ENCODE measurements around the gene DZIP1.

The DZIP1 gene

DNA sequence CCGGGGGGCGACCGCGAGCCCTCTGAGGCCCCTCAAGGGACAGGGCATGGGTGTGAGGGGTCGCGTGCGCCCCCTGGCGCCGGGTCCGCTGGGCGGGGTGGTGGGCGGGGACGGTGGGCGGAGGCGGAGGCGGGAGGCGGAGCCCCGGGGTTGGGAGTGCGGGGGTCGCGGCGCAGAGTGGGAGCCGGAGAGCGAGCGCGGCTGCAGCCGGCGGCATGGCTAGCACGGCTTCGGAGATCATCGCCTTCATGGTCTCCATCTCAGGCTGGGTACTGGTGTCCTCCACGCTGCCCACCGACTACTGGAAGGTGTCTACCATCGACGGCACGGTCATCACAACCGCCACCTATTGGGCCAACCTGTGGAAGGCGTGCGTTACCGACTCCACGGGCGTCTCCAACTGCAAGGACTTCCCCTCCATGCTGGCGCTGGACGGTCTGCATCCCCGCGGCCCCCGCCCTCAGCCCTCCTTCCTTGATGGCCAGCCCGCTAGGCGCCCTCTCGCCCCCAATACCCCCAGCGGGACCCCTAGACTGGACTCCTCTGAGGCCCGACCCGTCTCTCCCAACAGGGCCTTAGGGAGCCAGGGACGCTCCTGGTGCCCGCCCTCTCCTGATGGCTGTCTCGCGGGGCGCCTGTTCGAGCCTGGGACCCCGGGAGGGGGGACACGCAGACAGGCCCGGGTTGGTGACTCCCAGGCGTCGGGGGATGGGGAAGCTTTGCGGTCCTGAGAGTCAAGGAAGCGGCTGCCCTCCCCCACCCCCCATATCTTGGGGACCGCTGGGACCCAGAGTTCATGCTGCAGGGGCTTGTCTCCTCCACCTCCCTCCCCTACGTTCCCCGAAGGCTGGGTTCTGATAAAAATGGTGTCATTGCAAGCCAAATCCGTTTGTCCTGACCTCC is 91.7 kb downstream of the DZIP1 start, which contains the start of gene CLDN10:
Gene CLDN10, plus strand, starts transcription at position 182 of the 903 bp plus-strand sequence. Its CDS starts 34 bp downstream, at position 216.
- no peak within 1 kb of the TSS for H2AFZ ChIP-seq (ENCODE audit: low read length)
- no peaks in the 10 kb centered on the region for H3K27me3 ChIP-seq (ENCODE audit: insufficient read depth, low read length)
- H3K4me3 ChIP-seq (ENCODE audit: low read depth, low read length, poor library complexity, severe bottlenecking): no peak within 1 kb of the TSS
- H3F3A ChIP-seq (ENCODE audit: insufficient read depth, low read length): no peaks in the 10 kb centered on the region
- 0 out of 2 replicates have a peak, but pooled peaks cover 3% of the 10 kb centered on the region for H3K9me3 ChIP-seq (ENCODE audit: low read length)
- H3K27ac ChIP-seq (ENCODE audit: low read depth, low read length, poor library complexity, severe bottlenecking): no peak within 1 kb of the TSS
- H3K79me2 ChIP-seq (ENCODE audit: insufficient read depth, low read length): no peaks in the 10 kb centered on the region
- H3K4me2 ChIP-seq (ENCODE audit: low read length): no peak within 1 kb of the TSS
- no peaks in the 10 kb centered on the region for H3K36me3 ChIP-seq (ENCODE audit: insufficient read depth, low read length)
- TF ChIP-seq, protein P1, sequence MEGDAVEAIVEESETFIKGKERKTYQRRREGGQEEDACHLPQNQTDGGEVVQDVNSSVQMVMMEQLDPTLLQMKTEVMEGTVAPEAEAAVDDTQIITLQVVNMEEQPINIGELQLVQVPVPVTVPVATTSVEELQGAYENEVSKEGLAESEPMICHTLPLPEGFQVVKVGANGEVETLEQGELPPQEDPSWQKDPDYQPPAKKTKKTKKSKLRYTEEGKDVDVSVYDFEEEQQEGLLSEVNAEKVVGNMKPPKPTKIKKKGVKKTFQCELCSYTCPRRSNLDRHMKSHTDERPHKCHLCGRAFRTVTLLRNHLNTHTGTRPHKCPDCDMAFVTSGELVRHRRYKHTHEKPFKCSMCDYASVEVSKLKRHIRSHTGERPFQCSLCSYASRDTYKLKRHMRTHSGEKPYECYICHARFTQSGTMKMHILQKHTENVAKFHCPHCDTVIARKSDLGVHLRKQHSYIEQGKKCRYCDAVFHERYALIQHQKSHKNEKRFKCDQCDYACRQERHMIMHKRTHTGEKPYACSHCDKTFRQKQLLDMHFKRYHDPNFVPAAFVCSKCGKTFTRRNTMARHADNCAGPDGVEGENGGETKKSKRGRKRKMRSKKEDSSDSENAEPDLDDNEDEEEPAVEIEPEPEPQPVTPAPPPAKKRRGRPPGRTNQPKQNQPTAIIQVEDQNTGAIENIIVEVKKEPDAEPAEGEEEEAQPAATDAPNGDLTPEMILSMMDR (IDR thresholded peaks at IDR 0.05; ENCODE audit: low read length): no peak
- H4K20me1 ChIP-seq (ENCODE audit: insufficient read depth, low read length): no peaks in the 10 kb centered on the region
- H3K9me2 ChIP-seq (ENCODE audit: low read depth, low read length): no peaks in the 10 kb centered on the region
- no peak within 1 kb of the TSS for H3K9ac ChIP-seq (ENCODE audit: low read length)
- no peaks in the 10 kb centered on the region for H3K4me1 ChIP-seq (ENCODE audit: insufficient read depth, low read length, severe bottlenecking)

DNA sequence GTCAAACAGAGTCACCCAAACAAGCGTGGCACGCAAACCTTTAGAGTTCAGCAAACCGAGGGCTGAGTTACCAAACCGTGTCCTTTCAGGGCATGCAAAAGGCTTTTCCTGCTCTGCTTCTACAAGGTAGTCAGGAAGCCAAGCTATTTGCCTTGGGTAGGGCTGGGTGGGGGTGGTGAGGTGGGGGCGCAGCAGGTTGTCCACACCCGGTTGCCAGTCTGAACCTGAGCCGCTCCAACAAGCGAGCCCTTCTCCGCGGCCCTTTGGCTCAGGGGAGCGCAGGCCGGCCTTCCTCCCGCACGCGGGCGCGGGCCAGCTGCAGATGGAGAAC is 92.3 kb downstream of the DZIP1 start:
- Histone ChIP-seq H3K4me2 (ENCODE audit: low read length) (no peak overlapping the region), H4K20me1 (ENCODE audit: insufficient read depth, low read length) (no peaks in the 10 kb centered on the region), H3K27me3 (ENCODE audit: insufficient read depth, low read length) (no peaks in the 10 kb centered on the region), H2AFZ (ENCODE audit: low read length) (no peak overlapping the region), H3K79me2 (ENCODE audit: insufficient read depth, low read length) (no peaks in the 10 kb centered on the region), H3K27ac (ENCODE audit: low read depth, low read length, poor library complexity, severe bottlenecking) (no peak overlapping the region), H3K9me3 (ENCODE audit: low read length) (0 out of 2 replicates have a peak, but pooled peaks cover 3% of the 10 kb centered on the region), H3K4me1 (ENCODE audit: insufficient read depth, low read length, severe bottlenecking) (no peaks in the 10 kb centered on the region), H3K9ac (ENCODE audit: low read length) (no peak overlapping the region), H3F3A (ENCODE audit: insufficient read depth, low read length) (no peaks in the 10 kb centered on the region), H3K36me3 (ENCODE audit: insufficient read depth, low read length) (no peaks in the 10 kb centered on the region), H3K9me2 (ENCODE audit: low read depth, low read length) (no peaks in the 10 kb centered on the region), H3K4me3 (ENCODE audit: low read depth, low read length, poor library complexity, severe bottlenecking) (no peak overlapping the region)
- TF ChIP-seq EZH2 (IDR thresholded peaks at IDR 0.05; ENCODE audit: borderline replicate concordance, low read length): no peak
- TF ChIP-seq, protein P1 (IDR thresholded peaks at IDR 0.05; ENCODE audit: low read length): no peak

DNA sequence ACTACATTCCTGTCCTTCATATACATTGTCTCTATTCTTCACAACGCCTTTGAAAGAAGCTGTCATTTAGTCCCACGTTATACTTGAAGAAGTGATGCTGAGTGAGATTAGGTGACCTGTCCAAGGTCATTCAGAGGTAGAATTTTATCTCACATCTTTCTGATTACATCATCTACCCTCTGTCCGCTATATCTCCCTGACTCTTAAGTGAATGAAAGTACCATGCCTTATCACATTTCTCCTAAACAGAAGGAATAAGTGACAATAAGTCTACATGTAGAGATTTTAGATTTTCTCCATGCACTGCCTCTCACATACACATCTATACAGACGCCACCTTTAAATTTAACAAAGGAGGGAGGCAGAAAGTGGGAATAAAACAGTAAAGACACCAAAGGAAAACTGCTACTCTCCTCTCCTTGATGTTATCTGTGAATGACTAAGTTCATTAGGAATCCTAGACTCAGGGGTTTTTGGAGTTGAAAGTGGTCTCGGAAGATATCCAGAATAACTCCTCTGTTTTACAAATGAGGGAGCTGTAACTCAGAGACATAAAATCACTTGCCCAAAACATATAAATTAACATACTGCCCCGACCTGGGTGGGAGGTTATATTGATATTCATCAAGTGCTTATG is 96.9 kb downstream of the DZIP1 start:
- no peak overlapping the region for H3K9ac ChIP-seq (ENCODE audit: low read length)
- H3K27me3 ChIP-seq (ENCODE audit: insufficient read depth, low read length): no peaks in the 10 kb centered on the region
- no peaks in the 10 kb centered on the region for H3F3A ChIP-seq (ENCODE audit: insufficient read depth, low read length)
- H3K27ac ChIP-seq (ENCODE audit: low read depth, low read length, poor library complexity, severe bottlenecking): no peak overlapping the region
- H3K9me2 ChIP-seq (ENCODE audit: low read depth, low read length): no peaks in the 10 kb centered on the region
- H3K4me1 ChIP-seq (ENCODE audit: insufficient read depth, low read length, severe bottlenecking): no peaks in the 10 kb centered on the region
- no peak overlapping the region for H3K4me3 ChIP-seq (ENCODE audit: low read depth, low read length, poor library complexity, severe bottlenecking)
- H3K36me3 ChIP-seq (ENCODE audit: insufficient read depth, low read length): no peaks in the 10 kb centered on the region
- H3K4me2 ChIP-seq (ENCODE audit: low read length): no peak overlapping the region
- H4K20me1 ChIP-seq (ENCODE audit: insufficient read depth, low read length): no peaks in the 10 kb centered on the region
- H3K9me3 ChIP-seq (ENCODE audit: low read length): no peaks in the 10 kb centered on the region
- no peaks in the 10 kb centered on the region for H3K79me2 ChIP-seq (ENCODE audit: insufficient read depth, low read length)
- no peak for TF ChIP-seq EZH2 (IDR thresholded peaks at IDR 0.05; ENCODE audit: borderline replicate concordance, low read length)
- TF ChIP-seq, protein P1 (IDR thresholded peaks at IDR 0.05; ENCODE audit: low read length): no peak
- H2AFZ ChIP-seq (ENCODE audit: low read length): no peak overlapping the region
